ENCODE data around the gene CPAMD8.

GRCh38 chr19:17001603-17002183 is 24.9 kb downstream of the CPAMD8 start:
- no peak for TF ChIP-seq GATA3 (IDR thresholded peaks at IDR 0.05; ENCODE audit: low read depth, low read length)
- no peak for TF ChIP-seq GATA2 (IDR thresholded peaks at IDR 0.05; ENCODE audit: low read depth, low read length)
